NB4 (cell line): ENCODE measurements around the gene CA9.

ENCODE experiments used
- CTCF ChIP-seq: IDR thresholded peaks from one replicate; pipeline ENCODE4 v1.5.1; 2012; ENCODE audit warnings: low read depth, low read length
- POLR2A ChIP-seq: IDR thresholded peaks from 2 replicates; pipeline ENCODE4 v1.6.1; 2011; ENCODE audit warnings: mild to moderate bottlenecking; ENCODE audit not compliant: insufficient read length; ENCODE audit errors: extremely low read depth

GRCh38 chr9:35700942-35701341 lies 27.2 kb downstream of the CA9 start:
- TF ChIP-seq CTCF: no peak
- no peak for TF ChIP-seq POLR2A
